Measurements from ENCODE around the gene ZNF764.

DNA sequence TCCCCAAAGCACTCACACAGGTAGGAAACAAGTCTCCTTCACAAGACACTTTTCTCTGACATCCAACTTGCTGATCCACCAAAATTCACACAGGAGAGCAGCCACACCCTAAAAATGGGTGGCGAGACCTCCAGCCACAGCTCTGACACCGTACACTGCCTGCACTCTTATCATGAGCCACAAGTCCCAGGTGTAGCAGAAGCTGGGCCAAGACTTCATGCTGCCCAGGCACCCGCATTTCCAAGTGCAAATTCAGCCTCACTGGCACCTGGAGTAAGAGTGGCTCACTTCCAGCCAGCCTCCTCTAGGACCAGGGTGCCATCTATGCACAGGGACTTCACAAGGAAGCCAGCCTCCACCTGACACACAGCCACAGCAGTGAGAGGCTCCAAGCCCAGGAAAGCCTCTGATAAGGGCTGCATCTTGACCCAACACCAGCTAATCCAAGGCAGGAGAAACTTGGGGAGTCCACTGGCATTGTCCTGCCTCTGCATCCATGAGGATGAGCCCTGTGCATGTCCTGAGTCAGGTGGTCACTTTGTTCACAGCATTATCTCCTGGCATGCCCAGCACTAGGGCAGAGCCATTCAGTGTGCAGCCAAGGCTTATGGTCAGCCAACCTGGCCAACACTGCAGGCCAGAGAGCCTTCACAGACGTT is 29.2 kb downstream of the ZNF764 start:
- TF ChIP-seq, protein P1, sequence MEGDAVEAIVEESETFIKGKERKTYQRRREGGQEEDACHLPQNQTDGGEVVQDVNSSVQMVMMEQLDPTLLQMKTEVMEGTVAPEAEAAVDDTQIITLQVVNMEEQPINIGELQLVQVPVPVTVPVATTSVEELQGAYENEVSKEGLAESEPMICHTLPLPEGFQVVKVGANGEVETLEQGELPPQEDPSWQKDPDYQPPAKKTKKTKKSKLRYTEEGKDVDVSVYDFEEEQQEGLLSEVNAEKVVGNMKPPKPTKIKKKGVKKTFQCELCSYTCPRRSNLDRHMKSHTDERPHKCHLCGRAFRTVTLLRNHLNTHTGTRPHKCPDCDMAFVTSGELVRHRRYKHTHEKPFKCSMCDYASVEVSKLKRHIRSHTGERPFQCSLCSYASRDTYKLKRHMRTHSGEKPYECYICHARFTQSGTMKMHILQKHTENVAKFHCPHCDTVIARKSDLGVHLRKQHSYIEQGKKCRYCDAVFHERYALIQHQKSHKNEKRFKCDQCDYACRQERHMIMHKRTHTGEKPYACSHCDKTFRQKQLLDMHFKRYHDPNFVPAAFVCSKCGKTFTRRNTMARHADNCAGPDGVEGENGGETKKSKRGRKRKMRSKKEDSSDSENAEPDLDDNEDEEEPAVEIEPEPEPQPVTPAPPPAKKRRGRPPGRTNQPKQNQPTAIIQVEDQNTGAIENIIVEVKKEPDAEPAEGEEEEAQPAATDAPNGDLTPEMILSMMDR (IDR thresholded peaks at IDR 0.05), result no peak
- no peak for TF ChIP-seq POLR2A (IDR thresholded peaks at IDR 0.05)

Data from transverse colon (tissue), 3 donors.